ENCODE measurements around the gene BSDC1.

BSDC1 gene

DNA sequence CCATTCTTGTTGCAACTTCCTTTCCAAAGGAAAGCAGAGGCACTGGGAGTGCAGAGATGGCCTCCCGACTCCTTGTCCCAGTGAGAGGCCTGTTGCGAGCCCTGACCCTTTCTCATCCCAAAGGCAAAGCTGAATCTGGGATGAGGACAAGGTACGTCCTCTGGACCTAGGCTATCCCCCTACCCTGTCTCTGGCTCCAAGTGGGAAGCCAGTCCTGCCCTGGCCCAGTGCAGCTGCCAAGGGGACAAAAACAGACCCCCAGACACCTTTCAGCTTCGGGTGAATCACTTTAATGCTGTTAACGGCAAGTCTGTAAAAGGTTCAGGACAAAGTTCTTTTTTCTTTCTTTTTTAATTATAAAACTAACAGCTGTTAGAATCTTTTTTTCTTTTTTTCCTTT lies 29.4 kb downstream of the BSDC1 start:
- H3K4me3 ChIP-seq (ENCODE audit: low read length) = no peak overlapping the region
- no peak for DNase-seq (ENCODE audit: low read depth)
- TF ChIP-seq, protein P1, sequence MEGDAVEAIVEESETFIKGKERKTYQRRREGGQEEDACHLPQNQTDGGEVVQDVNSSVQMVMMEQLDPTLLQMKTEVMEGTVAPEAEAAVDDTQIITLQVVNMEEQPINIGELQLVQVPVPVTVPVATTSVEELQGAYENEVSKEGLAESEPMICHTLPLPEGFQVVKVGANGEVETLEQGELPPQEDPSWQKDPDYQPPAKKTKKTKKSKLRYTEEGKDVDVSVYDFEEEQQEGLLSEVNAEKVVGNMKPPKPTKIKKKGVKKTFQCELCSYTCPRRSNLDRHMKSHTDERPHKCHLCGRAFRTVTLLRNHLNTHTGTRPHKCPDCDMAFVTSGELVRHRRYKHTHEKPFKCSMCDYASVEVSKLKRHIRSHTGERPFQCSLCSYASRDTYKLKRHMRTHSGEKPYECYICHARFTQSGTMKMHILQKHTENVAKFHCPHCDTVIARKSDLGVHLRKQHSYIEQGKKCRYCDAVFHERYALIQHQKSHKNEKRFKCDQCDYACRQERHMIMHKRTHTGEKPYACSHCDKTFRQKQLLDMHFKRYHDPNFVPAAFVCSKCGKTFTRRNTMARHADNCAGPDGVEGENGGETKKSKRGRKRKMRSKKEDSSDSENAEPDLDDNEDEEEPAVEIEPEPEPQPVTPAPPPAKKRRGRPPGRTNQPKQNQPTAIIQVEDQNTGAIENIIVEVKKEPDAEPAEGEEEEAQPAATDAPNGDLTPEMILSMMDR (conservative IDR thresholded peaks at IDR 0.05; ENCODE audit: low read length) = no peak

DNA sequence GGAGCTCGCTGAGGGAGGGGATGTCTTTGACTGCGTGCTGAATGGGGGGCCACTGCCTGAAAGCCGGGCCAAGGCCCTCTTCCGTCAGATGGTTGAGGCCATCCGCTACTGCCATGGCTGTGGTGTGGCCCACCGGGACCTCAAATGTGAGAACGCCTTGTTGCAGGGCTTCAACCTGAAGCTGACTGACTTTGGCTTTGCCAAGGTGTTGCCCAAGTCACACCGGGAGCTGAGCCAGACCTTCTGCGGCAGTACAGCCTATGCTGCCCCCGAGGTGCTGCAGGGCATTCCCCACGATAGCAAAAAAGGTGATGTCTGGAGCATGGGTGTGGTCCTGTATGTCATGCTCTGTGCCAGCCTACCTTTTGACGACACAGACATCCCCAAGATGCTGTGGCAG lies 30.5 kb downstream of the BSDC1 start:
- DNase-seq (ENCODE audit: low read depth) = no peak
- H3K4me3 ChIP-seq (ENCODE audit: low read length) = no peak overlapping the region
- TF ChIP-seq, protein P1 (conservative IDR thresholded peaks at IDR 0.05; ENCODE audit: low read length) = no peak

DNA sequence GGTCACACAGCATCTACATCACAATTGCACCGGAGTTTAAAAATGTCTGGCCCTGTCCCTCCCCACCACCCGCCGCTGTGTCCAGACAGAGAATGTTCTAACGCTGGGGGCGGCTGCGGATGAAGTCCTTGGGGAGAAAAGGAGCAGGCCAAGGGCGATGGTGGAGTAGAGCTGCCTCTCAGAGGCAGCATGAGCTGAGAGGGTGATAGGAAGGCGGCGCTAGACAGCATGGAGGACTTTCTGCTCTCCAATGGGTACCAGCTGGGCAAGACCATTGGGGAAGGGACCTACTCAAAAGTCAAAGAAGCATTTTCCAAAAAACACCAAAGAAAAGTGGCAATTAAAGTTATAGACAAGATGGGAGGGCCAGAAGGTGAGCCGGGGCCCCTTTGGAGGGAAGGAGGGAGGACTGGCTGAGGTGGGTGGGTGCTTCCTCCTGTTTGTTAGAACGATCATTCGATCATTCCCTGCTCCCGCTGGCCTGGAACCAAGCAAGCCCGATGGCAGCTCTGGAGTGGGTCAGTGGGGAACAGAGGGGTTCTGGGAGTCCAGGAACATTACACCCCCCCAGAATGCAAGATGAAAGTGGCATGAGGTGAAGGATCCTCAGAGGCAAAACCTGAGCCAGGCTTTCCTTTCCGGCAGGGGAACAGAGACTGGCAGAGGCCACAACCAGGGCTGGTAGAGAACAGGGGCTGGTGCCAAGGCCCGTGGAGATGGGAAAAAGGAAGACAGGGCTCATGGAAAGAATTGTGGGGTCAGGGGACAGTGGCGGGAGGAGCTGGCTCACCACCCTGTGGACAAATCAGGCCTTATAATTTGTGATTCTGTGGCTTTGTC lies 31.5 kb downstream of the BSDC1 start, which contains the start of the genes FAM229A and TSSK3:
FAM229A (minus strand) TSS at position 12 of the 840 bp plus-strand sequence. CDS start 394 bp downstream, outside the sequence.
TSSK3 (plus strand) TSS at position 66 of the 840 bp plus-strand sequence; CDS start at position 229, 163 bp downstream.
- TF ChIP-seq, protein P1 (conservative IDR thresholded peaks at IDR 0.05; ENCODE audit: low read length) = no peak
- no peak for DNase-seq (ENCODE audit: low read depth)
- peak within 1 kb of the TSS; percentile 35 for H3K4me3 ChIP-seq (ENCODE audit: low read length)

DNA sequence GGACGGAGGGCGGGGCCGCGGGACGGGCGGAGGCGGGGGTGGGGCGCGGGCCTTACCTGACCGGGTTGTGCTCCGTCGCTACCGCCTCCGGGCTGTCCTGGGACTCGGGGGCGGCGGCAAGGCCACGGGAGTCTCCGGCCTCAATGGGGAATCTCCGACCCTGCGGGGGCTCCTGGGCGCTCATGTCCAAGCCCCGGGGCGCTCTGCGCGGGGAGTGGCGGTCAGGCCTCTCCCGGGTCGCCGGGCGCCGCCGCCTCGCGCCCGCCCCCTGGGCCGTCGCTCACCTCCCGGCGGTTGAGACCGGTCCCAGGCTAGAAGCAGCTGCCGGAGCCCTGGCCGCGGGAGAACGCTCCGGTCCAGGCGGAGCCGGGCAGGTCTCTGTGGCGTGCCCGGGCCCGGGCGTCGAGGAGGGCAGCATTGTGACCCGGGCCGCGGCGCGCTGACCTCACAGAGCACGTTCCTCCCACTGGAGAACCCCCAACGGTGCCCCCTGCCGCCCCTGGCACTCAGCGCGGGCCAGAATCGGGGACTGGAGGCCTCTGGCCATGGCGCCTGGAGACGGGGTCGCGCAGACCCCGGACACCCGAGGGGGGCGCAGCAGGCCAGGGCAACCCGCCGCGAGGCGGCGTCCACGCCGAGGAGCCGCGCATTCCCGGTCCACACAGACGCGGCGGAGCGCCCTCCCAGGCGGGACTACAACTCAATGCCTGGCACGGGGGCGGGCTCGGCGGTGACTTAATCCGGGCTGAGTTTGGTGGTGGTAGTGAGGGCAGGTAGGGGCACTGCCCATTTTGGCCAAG lies 32.4 kb downstream of the BSDC1 start:
- peak overlapping the region; percentile 35 for H3K4me3 ChIP-seq (ENCODE audit: low read length)
- no peak for DNase-seq (ENCODE audit: low read depth)
- TF ChIP-seq, protein P1 (conservative IDR thresholded peaks at IDR 0.05; ENCODE audit: low read length) = peak; percentile 18

DNA sequence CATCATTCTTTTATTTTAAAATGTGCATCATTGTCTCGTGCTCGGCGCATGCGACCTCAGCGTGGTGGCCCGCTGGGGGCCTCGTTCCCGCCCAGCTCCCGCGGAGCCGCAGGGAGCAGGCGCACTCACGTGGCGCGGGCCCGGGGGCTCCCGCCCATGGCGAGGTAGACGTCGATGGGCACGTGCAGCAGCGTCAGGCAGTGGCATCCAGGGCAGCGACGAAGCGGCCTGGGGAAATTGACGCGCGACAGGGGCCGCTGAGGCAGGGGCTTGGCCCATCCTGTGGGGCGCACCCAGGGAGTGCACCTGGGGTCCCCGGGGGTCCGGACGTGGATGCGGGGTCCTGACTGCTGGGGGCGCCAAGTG lies 33.0 kb downstream of the BSDC1 start:
- H3K4me3 ChIP-seq (ENCODE audit: low read length) = no peak overlapping the region
- TF ChIP-seq, protein P1 (conservative IDR thresholded peaks at IDR 0.05; ENCODE audit: low read length) = no peak
- no peak for DNase-seq (ENCODE audit: low read depth)

DNA sequence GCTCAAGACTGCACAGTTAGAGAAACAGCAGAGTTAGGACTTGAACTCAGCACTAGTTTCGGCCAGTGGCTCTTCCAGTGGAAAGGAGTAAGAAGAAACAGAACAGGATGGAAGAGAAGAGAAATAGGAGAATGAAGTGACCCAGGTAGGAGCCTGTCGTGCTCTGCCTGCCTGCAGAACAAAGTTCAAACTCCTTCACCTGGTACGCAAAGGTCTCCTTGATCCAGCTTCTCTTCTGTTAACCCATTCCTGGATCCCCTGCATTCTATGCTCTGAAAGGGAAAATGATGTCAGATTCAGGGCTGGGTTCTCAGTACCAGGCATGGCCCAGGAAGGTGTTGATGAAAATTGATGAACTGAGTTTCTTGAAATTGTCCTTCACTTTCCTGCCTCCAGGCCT lies 35.8 kb downstream of the BSDC1 start:
- no peak overlapping the region for H3K4me3 ChIP-seq (ENCODE audit: low read length)
- TF ChIP-seq, protein P1 (conservative IDR thresholded peaks at IDR 0.05; ENCODE audit: low read length) = no peak
- no peak for DNase-seq (ENCODE audit: low read depth)

Data from AG10803 (cell line).